SH-SY5Y (cell line): Measurements from ENCODE around the gene MMRN1.

ENCODE experiments used
- GATA2 ChIP-seq: IDR thresholded peaks from 2 replicates; pipeline ENCODE4 v1.6.1; 2011; ENCODE audit warnings: mild to moderate bottlenecking, low read depth, low read length
- GATA3 ChIP-seq: IDR thresholded peaks from 2 replicates; pipeline ENCODE4 v1.6.1; 2011; ENCODE audit warnings: low read depth, mild to moderate bottlenecking, low read length, moderate library complexity

DNA sequence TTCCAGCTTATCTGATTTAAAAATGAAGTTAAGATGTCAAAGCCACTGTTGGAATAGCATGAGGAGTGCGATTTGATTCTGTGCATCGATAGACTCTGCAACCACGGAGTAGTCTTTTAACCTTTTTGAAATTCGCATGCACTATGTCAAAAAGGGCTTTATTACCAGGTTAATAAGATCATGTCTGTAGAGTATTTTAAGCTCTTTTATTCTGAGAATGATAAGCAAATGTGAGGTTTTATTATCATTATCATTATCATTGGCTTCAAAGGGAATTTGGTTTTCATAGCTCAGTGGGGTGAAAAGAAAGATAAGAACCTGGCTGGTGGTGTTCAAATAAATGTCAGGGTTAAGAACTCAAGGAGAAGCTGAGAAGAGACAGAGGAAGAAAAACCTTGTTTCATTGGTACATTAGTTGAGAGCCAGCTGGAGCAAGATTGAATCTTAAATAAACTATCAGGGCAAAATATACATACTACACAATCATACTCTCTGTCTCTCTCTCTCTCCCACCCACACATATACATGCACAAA lies 102.6 kb downstream of the MMRN1 start:
- TF ChIP-seq GATA2 = peak; percentile 80
- peak; percentile 85 for TF ChIP-seq GATA3
